Thyroid gland (tissue), 4 donors: Measurements from ENCODE around the gene FRMD4A.

Experiments used
- POLR2A ChIP-seq, 2 donors: fragments of 450-650 bp; IDR thresholded peaks; one replicate each; pipeline ENCODE4 v1.6.1; 2017; ENCODE audit warnings: antibody characterized with exemption in 2 of 2, mild to moderate bottlenecking in 2 of 2, moderate library complexity in 1 of 2
- TF ChIP-seq, protein P1 (sequence below), 6 experiments: fragments of 200-600 bp in 3 of 6; fragments of 450-650 bp in 3 of 6; sonication (generic) in 3 of 6; IDR thresholded peaks; one replicate each; pipeline ENCODE4 v1.5.1; 2016 to 2019; ENCODE audit warnings: antibody characterized with exemption in 6 of 6, mild to moderate bottlenecking in 2 of 6, inconsistent platforms in 1 of 6, moderate library complexity in 1 of 6

DNA sequence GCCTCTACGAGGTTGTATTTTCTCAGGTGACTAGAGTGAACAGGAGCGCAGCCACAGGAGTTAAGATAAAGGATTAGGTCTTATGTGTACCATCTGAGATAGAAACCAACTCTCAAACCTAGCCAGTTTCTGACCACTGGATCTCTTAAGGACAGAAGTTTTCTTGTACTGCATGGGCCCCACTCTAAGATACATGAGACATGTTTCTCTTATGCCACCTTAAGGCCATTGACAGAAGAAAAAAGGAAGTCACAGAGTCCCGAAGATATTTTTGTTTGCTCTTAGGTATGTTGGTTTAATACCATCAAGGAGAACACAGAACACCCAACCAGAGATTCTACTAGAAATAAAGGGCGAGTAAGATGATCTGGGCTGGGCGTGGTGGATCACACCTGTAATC lies 335.8 kb downstream of the FRMD4A start:
- TF ChIP-seq, protein P1, sequence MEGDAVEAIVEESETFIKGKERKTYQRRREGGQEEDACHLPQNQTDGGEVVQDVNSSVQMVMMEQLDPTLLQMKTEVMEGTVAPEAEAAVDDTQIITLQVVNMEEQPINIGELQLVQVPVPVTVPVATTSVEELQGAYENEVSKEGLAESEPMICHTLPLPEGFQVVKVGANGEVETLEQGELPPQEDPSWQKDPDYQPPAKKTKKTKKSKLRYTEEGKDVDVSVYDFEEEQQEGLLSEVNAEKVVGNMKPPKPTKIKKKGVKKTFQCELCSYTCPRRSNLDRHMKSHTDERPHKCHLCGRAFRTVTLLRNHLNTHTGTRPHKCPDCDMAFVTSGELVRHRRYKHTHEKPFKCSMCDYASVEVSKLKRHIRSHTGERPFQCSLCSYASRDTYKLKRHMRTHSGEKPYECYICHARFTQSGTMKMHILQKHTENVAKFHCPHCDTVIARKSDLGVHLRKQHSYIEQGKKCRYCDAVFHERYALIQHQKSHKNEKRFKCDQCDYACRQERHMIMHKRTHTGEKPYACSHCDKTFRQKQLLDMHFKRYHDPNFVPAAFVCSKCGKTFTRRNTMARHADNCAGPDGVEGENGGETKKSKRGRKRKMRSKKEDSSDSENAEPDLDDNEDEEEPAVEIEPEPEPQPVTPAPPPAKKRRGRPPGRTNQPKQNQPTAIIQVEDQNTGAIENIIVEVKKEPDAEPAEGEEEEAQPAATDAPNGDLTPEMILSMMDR (IDR thresholded peaks at IDR 0.05) = peak in 1 of 6 experiments; percentile 5
- no peak for TF ChIP-seq POLR2A (IDR thresholded peaks at IDR 0.05)
